Small intestine (tissue), 7 donors: Measurements from ENCODE around the gene REPS1. TPM values are rescaled to one million over a fixed set of nuclear protein-coding genes. Genes with fewer than 3 reads are reported as not detected.

Experiments used
- DNase-seq, 2 donors: peaks; one replicate each; pipeline versions ENCODE4 v3.0.0 to v3.0.0-alpha.2; 2013
- FAIRE-seq: peaks from 2 replicates; lab custom pipeline; 2012; peaks lifted over from hg19 to GRCh38; lab: Jason Lieb, UNC
- H3K27ac ChIP-seq, 3 donors: one replicate each; pipeline ENCODE4 v1.5.1; 2013; ENCODE audit warnings: low read length in 2 of 3, mild to moderate bottlenecking in 2 of 3, control low read depth in 1 of 3, inconsistent platforms in 1 of 3, low read depth in 1 of 3, moderate library complexity in 1 of 3
- H3K27me3 ChIP-seq, 3 donors: one replicate each; pipeline ENCODE4 v1.6.1; 2013; ENCODE audit warnings: low read length in 3 of 3, inconsistent platforms in 1 of 3; ENCODE audit not compliant: control insufficient read depth in 3 of 3, insufficient read depth in 3 of 3
- H3K36me3 ChIP-seq, 3 donors: one replicate each; pipeline ENCODE4 v1.6.1; 2013; ENCODE audit warnings: low read length in 3 of 3, inconsistent platforms in 1 of 3, low read depth in 1 of 3, mild to moderate bottlenecking in 1 of 3, moderate library complexity in 1 of 3; ENCODE audit not compliant: control insufficient read depth in 3 of 3, insufficient read depth in 2 of 3
- H3K4me1 ChIP-seq, 3 donors: one replicate each; pipeline ENCODE4 v1.6.1; 2013; ENCODE audit warnings: low read length in 2 of 3, inconsistent platforms in 1 of 3, low read depth in 1 of 3, mild to moderate bottlenecking in 1 of 3, moderate library complexity in 1 of 3; ENCODE audit not compliant: control insufficient read depth in 3 of 3, insufficient read depth in 2 of 3
- H3K4me3 ChIP-seq, 3 donors: one replicate each; pipeline ENCODE4 v1.5.1; 2013; ENCODE audit warnings: low read length in 3 of 3, control low read depth in 1 of 3, inconsistent platforms in 1 of 3, low read depth in 1 of 3, mild to moderate bottlenecking in 1 of 3, moderate library complexity in 1 of 3
- H3K9me3 ChIP-seq, 2 donors: one replicate each; pipeline ENCODE4 v1.6.1; 2013; ENCODE audit warnings: low read depth in 1 of 2, low read length in 1 of 2; ENCODE audit not compliant: control insufficient read depth in 2 of 2, insufficient read depth in 1 of 2
- WGBS, 3 donors: extraction: QIAGEN DNeasy Blood & Tissue Kit; methylation state at CpG; one replicate each; pipeline ENCODE4 v1.1.7; 2013; 5-methylcytosine and 5-hydroxymethylcytosine counted together
- polyA plus RNA-seq, 4 donors: library from polyadenylated mRNA; stranded (reverse) in 3 of 4; unstranded in 1 of 4; fragments of 200-250 nt in 3 of 4; fragments of 120-200 nt in 1 of 4; gene quantifications; one replicate each; pipeline versions ENCODE4 v1.2.1 to v1.2.3, GENCODE V29; 2013
- donor health status: healthy with polysubstance abuse.
- donor health status: control.
- donor health status: control.
- donor health status: Bipolar disorder and iron deficiency.
- donor health status: healthy.

REPS1 gene
- polyA plus RNA-seq, 4 donors = 18.7 to 47.1 (median 21.8) TPM

- FAIRE-seq (no peak), DNase-seq (no peak)
- Histone ChIP-seq H3K27me3 (no peaks in the 10 kb centered on the region), H3K4me1 (no peaks in the 10 kb centered on the region), H3K4me3 (no peak overlapping the region), H3K36me3 (peaks cover 2 to 10% (median 5%) of the 10 kb centered on the region in 3 donors), H3K27ac (no peak overlapping the region), H3K9me3 (no peaks in the 10 kb centered on the region)
- 92 to 95% (median 94%) methylated on average over 8 of the region's 8 CpGs for WGBS, 3 donors
Measured at GRCh38 chr6:138896104-138896756, 91.8 kb downstream of the REPS1 start.

- DNase-seq = no peak
- no peak overlapping the region for H3K4me3 ChIP-seq
- FAIRE-seq = no peak
- WGBS, 3 donors = 84 to 90% (median 85%) methylated on average over 3 of the region's 3 CpGs
- no peak overlapping the region for H3K27ac ChIP-seq
- H3K9me3 ChIP-seq = no peaks in the 10 kb centered on the region
- H3K4me1 ChIP-seq = no peaks in the 10 kb centered on the region
- peaks cover 0 to 2% (median 0%) of the 10 kb centered on the region in 3 donors for H3K36me3 ChIP-seq
- H3K27me3 ChIP-seq = no peaks in the 10 kb centered on the region
Measured at GRCh38 chr6:138891255-138891986, 96.6 kb downstream of the REPS1 start.

GRCh38 chr6:138885156-138885819 is 102.8 kb downstream of the REPS1 start:
- H3K36me3 ChIP-seq = no peaks in the 10 kb centered on the region
- no peak for FAIRE-seq

GRCh38 chr6:138882369-138883017 is 105.6 kb downstream of the REPS1 start:
- no peak for DNase-seq
- Histone ChIP-seq H3K27me3 (no peaks in the 10 kb centered on the region), H3K36me3 (no peaks in the 10 kb centered on the region), H3K4me1 (no peaks in the 10 kb centered on the region), H3K4me3 (no peak overlapping the region), H3K27ac (no peak overlapping the region), H3K9me3 (no peaks in the 10 kb centered on the region)
- FAIRE-seq = no peak
- 84 to 92% (median 85%) methylated on average over 7 of the region's 7 CpGs for WGBS, 3 donors

More at GRCh38 chr6:138885156-138885819, 102.8 kb downstream of the REPS1 start:
- H3K4me1 ChIP-seq = no peaks in the 10 kb centered on the region
- no peak overlapping the region for H3K4me3 ChIP-seq
- no peaks in the 10 kb centered on the region for H3K27me3 ChIP-seq
- 84 to 91% (median 89%) methylated on average over 13 of the region's 13 CpGs for WGBS, 3 donors
- no peaks in the 10 kb centered on the region for H3K9me3 ChIP-seq
- no peak for DNase-seq
- no peak overlapping the region for H3K27ac ChIP-seq

- DNase-seq (no peak), FAIRE-seq (no peak)
- no peaks in the 10 kb centered on the region for H3K9me3 ChIP-seq
- H3K27me3 ChIP-seq = no peaks in the 10 kb centered on the region
- no peak overlapping the region for H3K4me3 ChIP-seq
- WGBS, 3 donors = 84 to 86% (median 85%) methylated on average over 8 of the region's 8 CpGs
- no peak overlapping the region for H3K27ac ChIP-seq
- H3K36me3 ChIP-seq = no peaks in the 10 kb centered on the region
- H3K4me1 ChIP-seq = no peaks in the 10 kb centered on the region
Measured at GRCh38 chr6:138873191-138873590, 114.9 kb downstream of the REPS1 start.

GRCh38 chr6:138869398-138869797 is 118.7 kb downstream of the REPS1 start:
- no peaks in the 10 kb centered on the region for H3K36me3 ChIP-seq
- H3K27ac ChIP-seq = no peak overlapping the region
- no peak overlapping the region for H3K4me3 ChIP-seq
- FAIRE-seq (no peak), DNase-seq (no peak)
- no peaks in the 10 kb centered on the region for H3K4me1 ChIP-seq
- no peaks in the 10 kb centered on the region for H3K27me3 ChIP-seq
- no peaks in the 10 kb centered on the region for H3K9me3 ChIP-seq
- 83 to 92% (median 90%) methylated on average over 4 of the region's 4 CpGs for WGBS, 3 donors

- Histone ChIP-seq H3K4me1 (no peaks in the 10 kb centered on the region), H3K27ac (no peak overlapping the region), H3K27me3 (no peaks in the 10 kb centered on the region), H3K9me3 (no peaks in the 10 kb centered on the region), H3K36me3 (no peaks in the 10 kb centered on the region), H3K4me3 (no peak overlapping the region)
- DNase-seq (no peak), FAIRE-seq (no peak)
Measured at GRCh38 chr6:138868181-138868580, 119.9 kb downstream of the REPS1 start.

GRCh38 chr6:138865480-138866109 is 122.5 kb downstream of the REPS1 start:
- FAIRE-seq (no peak), DNase-seq (no peak)
- Histone ChIP-seq H3K27ac (no peak overlapping the region), H3K27me3 (peaks cover 0 to 2% (median 0%) of the 10 kb centered on the region in 3 donors), H3K4me1 (no peaks in the 10 kb centered on the region), H3K36me3 (no peaks in the 10 kb centered on the region), H3K4me3 (no peak overlapping the region), H3K9me3 (no peaks in the 10 kb centered on the region)
- 86 to 94% (median 89%) methylated on average over 6 of the region's 6 CpGs for WGBS, 3 donors
